ENCODE data around the gene ZNG1E.
"Not testable (repeated sequence)": the region's sequence is repeated elsewhere in the genome, so short reads cannot be mapped to it uniquely, and the experiment has no call there.

GRCh38 chr9:65703550-65703949 lies 27.8 kb downstream of the ZNG1E start:
- TF ChIP-seq CTCF, POLR2A (IDR thresholded peaks at IDR 0.05): not testable (repeated sequence)

Data from prostate gland (tissue), 2 donors.